KMS-11 (cell line): ENCODE measurements around the gene ZBTB17.

Experiments
- H2AFZ ChIP-seq: fragments of 200-600 bp; sonication (generic); 2 replicates; pipeline ENCODE4 v1.6.1; 2016; ENCODE audit warnings: antibody characterized with exemption, mixed run types, low read depth
- H3K27ac ChIP-seq: fragments of 200-600 bp; sonication (generic); 2 replicates; pipeline ENCODE4 v1.6.1; 2016; ENCODE audit warnings: mild to moderate bottlenecking, mixed run types
- H3K27me3 ChIP-seq: fragments of 200-600 bp; sonication (generic); 2 replicates; pipeline ENCODE4 v1.6.1; 2017; ENCODE audit warnings: mild to moderate bottlenecking, low read depth, mixed run types, moderate library complexity; ENCODE audit not compliant: insufficient read depth
- H3K36me3 ChIP-seq: fragments of 200-600 bp; sonication (generic); 2 replicates; pipeline ENCODE4 v1.6.1; 2017; ENCODE audit warnings: mild to moderate bottlenecking, mixed run types; ENCODE audit not compliant: insufficient read depth
- H3K4me1 ChIP-seq: fragments of 200-600 bp; sonication (generic); 2 replicates; pipeline ENCODE4 v1.6.1; 2016; ENCODE audit warnings: mild to moderate bottlenecking, low read depth, mixed run types; ENCODE audit not compliant: poor library complexity, severe bottlenecking
- H3K4me2 ChIP-seq: fragments of 200-600 bp; sonication (generic); 2 replicates; pipeline ENCODE4 v1.7.0; 2016; ENCODE audit warnings: mild to moderate bottlenecking, mixed run types
- H3K4me3 ChIP-seq: fragments of 200-600 bp; sonication (generic); IDR thresholded peaks from 2 replicates; pipeline ENCODE4 v1.6.1; 2017; ENCODE audit warnings: low read depth, low read length, mixed read lengths; ENCODE audit not compliant: insufficient read depth
- H3K79me2 ChIP-seq: fragments of 200-600 bp; sonication (generic); 2 replicates; pipeline ENCODE4 v1.6.1; 2016; ENCODE audit warnings: low read depth, mixed run types; ENCODE audit not compliant: insufficient read depth
- H3K9ac ChIP-seq: fragments of 200-600 bp; sonication (generic); 2 replicates; pipeline ENCODE4 v1.6.1; 2016; ENCODE audit warnings: mild to moderate bottlenecking, mixed run types
- H4K20me1 ChIP-seq: fragments of 200-600 bp; sonication (generic); 2 replicates; pipeline ENCODE4 v1.6.1; 2016; ENCODE audit warnings: mild to moderate bottlenecking, mixed run types; ENCODE audit not compliant: insufficient read depth
- TF ChIP-seq, protein P1 (sequence below): fragments of 200-600 bp; sonication (generic); conservative IDR thresholded peaks from 2 replicates; pipeline ENCODE4 v1.6.1; 2017; ENCODE audit warnings: low read depth, mild to moderate bottlenecking, antibody characterized with exemption, low read length, moderate library complexity, mixed read lengths

ZBTB17 gene

DNA sequence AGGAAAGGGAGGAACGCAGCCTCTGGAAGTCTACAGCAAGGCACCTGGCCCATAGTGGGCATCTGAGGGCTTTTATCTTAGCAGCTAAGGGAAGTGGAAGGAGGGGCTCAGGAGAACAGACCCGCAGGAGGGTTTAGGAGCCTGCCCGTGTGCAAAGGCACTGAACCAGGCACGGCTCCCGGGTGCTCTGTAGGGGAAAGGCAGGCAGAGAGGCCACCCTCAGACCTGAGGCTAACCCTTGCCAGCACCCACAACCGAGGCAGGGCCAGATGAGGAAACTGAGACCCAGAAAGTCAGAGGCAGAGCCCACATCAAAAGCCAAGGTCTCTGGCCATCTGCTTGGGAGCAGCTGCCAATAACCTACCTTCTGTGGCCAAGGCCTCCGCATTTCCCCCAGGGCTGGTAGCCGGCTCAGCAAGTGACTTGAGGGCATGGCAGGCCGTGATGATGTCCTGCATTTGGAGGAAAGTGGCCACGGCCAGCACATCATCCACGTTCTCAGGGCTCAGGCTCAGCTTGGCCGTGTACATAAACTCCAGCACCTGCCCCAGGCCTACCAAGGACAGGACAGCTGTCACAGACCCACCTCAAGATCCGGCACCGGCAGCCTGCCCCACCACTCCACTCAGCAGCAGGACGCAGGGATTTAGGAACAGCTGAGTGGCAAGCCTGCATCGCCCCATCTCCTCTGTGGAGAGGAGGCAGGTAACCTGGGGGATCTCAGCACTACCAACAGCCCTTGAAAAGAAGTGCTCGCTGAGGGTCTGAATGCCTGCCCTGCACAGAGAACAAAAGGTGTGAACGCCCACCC is 29.1 kb downstream of the ZBTB17 start:
- Histone ChIP-seq H3K27ac (no peak overlapping the region), H3K79me2 (no peaks in the 10 kb centered on the region), H3K9ac (no peak overlapping the region), H3K27me3 (no peaks in the 10 kb centered on the region), H3K4me2 (no peak overlapping the region), H4K20me1 (no peaks in the 10 kb centered on the region), H2AFZ (no peak overlapping the region), H3K4me1 (peaks cover 13% of the 10 kb centered on the region), H3K4me3 (no peak overlapping the region), H3K36me3 (no peaks in the 10 kb centered on the region)
- TF ChIP-seq, protein P1, sequence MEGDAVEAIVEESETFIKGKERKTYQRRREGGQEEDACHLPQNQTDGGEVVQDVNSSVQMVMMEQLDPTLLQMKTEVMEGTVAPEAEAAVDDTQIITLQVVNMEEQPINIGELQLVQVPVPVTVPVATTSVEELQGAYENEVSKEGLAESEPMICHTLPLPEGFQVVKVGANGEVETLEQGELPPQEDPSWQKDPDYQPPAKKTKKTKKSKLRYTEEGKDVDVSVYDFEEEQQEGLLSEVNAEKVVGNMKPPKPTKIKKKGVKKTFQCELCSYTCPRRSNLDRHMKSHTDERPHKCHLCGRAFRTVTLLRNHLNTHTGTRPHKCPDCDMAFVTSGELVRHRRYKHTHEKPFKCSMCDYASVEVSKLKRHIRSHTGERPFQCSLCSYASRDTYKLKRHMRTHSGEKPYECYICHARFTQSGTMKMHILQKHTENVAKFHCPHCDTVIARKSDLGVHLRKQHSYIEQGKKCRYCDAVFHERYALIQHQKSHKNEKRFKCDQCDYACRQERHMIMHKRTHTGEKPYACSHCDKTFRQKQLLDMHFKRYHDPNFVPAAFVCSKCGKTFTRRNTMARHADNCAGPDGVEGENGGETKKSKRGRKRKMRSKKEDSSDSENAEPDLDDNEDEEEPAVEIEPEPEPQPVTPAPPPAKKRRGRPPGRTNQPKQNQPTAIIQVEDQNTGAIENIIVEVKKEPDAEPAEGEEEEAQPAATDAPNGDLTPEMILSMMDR, result no peak

DNA sequence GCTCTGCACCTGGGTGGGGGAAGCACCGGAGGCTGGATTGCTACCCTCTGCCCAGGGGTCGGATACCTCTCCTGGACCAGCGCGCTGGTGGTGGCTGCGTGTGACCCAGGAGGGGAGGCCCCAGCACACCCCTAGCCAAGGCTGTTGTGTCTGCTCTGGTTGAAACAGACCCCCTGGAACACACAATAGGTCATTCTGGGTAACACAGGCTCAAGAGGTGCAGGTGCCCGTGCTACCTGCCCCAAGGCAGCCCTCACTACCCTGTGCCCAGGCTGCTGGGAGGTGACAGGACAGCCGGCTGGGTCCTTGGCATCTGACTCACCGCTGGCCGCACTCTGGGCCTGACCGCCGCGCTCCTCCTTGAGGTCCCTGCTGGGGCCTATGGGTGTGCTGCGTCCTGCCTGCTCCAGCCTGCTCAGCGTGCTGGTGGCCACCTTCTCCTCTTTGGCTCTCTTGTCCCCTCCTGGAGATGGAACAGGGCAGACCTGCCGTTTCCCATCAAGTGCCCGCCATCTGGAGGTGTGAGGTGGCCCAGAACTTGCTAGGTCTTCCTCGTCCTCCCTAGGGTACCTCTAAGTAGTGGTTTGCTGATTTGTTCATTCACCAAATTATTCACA is 30.0 kb downstream of the ZBTB17 start:
- no peaks in the 10 kb centered on the region for H4K20me1 ChIP-seq
- H3K4me3 ChIP-seq, result no peak overlapping the region
- no peak overlapping the region for H3K4me2 ChIP-seq
- peaks cover 12% of the 10 kb centered on the region for H3K4me1 ChIP-seq
- no peak overlapping the region for H3K27ac ChIP-seq
- H3K27me3 ChIP-seq, result no peaks in the 10 kb centered on the region
- no peaks in the 10 kb centered on the region for H3K79me2 ChIP-seq
- no peak overlapping the region for H3K9ac ChIP-seq
- no peaks in the 10 kb centered on the region for H3K36me3 ChIP-seq
- TF ChIP-seq, protein P1, result no peak
- H2AFZ ChIP-seq, result no peak overlapping the region

DNA sequence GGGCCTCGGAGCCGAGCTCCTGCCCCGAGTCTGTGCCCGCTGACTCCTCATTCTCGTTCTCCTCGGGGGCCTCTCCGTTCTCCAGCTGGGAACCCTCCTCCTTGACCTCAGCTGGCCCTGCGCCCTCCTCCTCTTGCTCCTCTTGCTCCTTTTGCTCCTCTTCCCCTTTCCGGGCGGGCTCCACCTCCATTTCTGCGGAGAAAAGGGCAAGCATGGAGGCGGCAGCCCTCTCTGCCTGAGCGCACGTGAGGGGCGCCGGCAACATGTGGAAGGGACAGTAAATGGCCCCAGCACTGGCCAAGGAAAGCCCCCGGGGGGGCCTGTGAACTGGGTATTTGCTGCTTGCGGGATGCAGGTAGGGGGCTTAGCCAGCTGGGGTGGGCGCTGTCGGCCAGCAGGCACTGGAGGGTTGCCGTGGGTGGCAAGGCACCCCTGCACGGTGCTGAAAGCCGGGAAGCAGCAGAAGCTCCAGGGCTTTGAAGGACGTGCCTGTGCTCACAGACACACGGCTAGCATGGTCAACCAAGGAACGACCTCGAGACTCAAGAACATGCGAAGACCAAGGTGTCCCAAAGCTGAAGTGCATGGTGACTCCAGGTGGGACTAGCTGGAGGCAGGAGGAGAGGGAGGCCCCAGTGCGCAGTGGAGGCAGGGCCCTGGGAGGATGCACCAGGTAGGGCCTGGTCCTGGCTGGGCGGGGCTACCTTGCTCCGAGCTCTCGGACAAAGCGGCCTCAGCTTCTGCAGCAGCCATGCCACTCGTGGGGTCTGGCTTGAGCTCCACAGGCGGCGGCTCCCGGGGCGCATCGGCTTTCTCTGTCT is 30.7 kb downstream of the ZBTB17 start:
- no peak overlapping the region for H3K9ac ChIP-seq
- no peak overlapping the region for H3K27ac ChIP-seq
- no peaks in the 10 kb centered on the region for H3K27me3 ChIP-seq
- no peak overlapping the region for H3K4me2 ChIP-seq
- H3K4me3 ChIP-seq, result no peak overlapping the region
- TF ChIP-seq, protein P1, result no peak
- no peaks in the 10 kb centered on the region for H3K79me2 ChIP-seq
- no peak overlapping the region for H2AFZ ChIP-seq
- H4K20me1 ChIP-seq, result no peaks in the 10 kb centered on the region
- H3K36me3 ChIP-seq, result no peaks in the 10 kb centered on the region
- peaks cover 5% of the 10 kb centered on the region for H3K4me1 ChIP-seq

DNA sequence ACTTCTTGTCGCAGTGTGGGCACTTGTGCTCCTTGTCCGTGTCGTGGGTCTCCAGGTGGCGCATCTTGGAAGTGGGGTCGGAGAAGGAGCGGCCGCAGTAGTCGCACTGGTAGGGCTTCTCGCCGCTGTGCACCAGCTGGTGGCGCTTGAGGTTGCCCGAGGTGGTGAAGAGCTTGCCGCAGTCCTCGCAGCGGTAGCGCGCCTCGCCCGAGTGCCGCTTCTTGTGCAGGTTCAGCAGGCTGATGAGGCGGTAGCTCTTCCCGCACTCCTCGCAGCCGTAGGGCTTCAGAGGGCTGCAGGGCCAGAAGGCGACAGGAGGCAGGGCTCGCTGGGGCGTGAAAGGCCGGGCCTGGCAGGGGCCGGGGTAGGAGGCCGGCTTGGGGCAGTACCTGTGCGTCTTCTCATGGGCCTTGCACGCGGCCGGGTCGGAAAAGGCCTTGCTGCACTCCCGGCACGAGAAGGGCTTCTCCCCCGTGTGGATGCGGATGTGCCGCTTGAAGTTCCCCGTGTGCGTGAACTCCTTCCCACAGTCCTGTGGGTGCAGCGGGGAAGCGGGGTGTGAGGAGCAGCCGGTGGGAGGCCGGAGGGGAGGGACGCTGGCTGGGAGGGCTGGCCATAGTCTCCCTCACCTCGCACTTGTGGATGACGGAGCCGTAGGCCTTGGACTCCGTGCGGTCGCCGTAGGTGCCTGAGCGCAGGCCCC is 31.4 kb downstream of the ZBTB17 start:
- no peaks in the 10 kb centered on the region for H3K27me3 ChIP-seq
- no peaks in the 10 kb centered on the region for H4K20me1 ChIP-seq
- TF ChIP-seq, protein P1, result no peak
- no peak overlapping the region for H3K27ac ChIP-seq
- H3K9ac ChIP-seq, result no peak overlapping the region
- H2AFZ ChIP-seq, result no peak overlapping the region
- H3K36me3 ChIP-seq, result no peaks in the 10 kb centered on the region
- no peaks in the 10 kb centered on the region for H3K4me1 ChIP-seq
- H3K4me2 ChIP-seq, result no peak overlapping the region
- H3K79me2 ChIP-seq, result no peaks in the 10 kb centered on the region
- H3K4me3 ChIP-seq, result no peak overlapping the region
